ENCODE data around the gene IL3RA.

Gene IL3RA

DNA sequence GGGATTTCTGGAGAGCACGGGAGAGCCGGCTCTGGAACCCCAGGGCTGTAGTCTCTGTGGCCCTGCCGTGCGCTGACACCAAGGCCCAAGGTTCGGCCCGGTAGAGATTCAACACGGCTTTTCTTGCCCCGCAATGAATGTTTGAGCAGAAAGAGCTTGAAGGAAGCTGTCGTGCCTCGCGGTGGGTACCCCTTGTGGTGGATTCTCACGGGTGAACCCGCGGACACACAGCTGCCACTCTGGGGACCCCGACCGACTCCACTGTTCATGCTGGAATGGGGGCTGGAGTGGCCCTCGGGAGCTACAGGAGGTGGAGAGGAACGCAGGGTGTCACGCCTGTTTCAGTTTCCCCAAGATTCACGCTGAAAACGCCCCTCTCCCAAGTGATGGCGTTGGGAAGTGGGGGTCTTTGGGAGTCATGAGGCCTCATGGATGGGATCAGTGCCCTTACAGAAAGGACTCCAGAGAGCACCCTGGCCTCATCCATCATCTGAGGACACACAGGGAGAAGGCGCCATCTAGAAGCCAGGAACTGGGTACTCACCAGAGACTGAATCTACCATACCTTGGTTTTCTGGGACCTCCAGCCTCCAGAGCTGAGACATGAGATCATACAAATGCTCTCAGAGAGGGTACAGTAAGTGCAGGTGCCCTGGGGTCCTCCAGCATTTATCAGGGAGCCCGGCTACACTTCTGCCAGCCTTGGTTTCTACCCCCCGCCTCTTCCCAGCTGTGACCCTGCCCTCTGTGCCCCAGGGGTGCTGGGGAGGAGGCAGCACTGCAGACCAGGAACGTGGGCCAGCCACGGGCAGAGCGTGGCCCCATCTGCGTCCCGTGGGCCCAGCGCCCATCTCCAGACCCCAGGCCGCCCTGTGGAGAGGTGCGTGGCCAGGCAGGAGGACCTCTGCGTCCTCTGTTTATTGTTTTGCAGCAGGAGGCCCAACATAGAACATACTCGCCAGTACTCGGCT lies 49.0 kb downstream of the IL3RA start:
- H3K4me3 Mint-ChIP-seq, result no peak overlapping the region
- H3K36me3 Mint-ChIP-seq (ENCODE audit: low read depth), result peaks cover 60% of the 10 kb centered on the region
- H3K4me1 Mint-ChIP-seq, result peaks cover 28% of the 10 kb centered on the region
- no peak overlapping the region for H3K27ac Mint-ChIP-seq
- no peaks in the 10 kb centered on the region for H3K27me3 Mint-ChIP-seq
- no peak for ATAC-seq
- DNase-seq, result no peak
- no peaks in the 10 kb centered on the region for H3K9me3 Mint-ChIP-seq

DNA sequence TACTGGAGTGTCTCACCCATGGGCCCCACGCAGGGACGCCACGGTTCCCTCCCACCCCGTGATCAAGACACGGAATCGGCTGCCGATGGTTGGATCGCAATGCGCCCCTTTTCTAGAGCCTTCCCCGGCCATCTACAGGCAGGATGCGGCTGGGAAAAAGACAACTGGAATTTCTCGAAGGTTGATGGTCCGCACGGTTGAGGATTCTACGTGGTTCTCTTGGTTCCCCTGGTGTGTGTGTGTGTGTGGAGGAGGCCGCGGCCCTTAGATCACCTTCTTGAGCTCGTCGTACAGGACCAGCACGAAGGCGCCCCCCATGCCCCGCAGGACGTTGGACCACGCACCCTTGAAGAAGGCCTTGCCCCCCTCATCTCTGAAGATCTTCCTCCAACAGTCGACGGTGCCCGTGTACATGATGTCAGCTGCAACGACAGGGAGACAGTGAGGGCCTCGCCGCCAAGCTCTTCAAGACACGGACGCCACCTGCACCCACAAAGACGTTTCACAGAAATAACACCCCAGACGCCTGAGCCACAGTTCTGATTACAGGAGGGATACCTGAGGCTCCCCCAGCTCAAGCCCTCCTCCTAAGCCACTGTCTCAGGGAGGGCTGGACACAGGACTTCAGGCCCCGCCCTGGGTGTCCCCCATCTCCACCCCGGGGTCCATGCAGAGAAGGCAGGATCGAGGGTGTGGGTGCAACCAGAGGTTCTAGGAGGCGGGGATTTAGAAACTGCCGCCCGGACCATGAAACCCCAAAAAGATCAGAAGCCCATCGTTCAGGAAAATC lies 49.9 kb downstream of the IL3RA start:
- no peak overlapping the region for H3K4me3 Mint-ChIP-seq
- H3K4me1 Mint-ChIP-seq, result peaks cover 37% of the 10 kb centered on the region
- no peaks in the 10 kb centered on the region for H3K27me3 Mint-ChIP-seq
- no peaks in the 10 kb centered on the region for H3K9me3 Mint-ChIP-seq
- peak overlapping the region; percentile 54 for H3K27ac Mint-ChIP-seq
- DNase-seq, result no peak
- no peak for ATAC-seq
- peaks cover 69% of the 10 kb centered on the region for H3K36me3 Mint-ChIP-seq (ENCODE audit: low read depth)

GRCh38 chrX:1387141-1387776 lies 50.7 kb downstream of the IL3RA start:
- Mint-ChIP-seq H3K9me3 (no peaks in the 10 kb centered on the region), H3K4me3 (no peak overlapping the region), H3K4me1 (peaks cover 37% of the 10 kb centered on the region), H3K27ac (no peak overlapping the region), H3K27me3 (no peaks in the 10 kb centered on the region), H3K36me3 (ENCODE audit: low read depth) (peaks cover 69% of the 10 kb centered on the region)
- DNase-seq, result no peak
- no peak for ATAC-seq

- ATAC-seq (no peak), DNase-seq (no peak)
- H3K4me1 Mint-ChIP-seq, result peaks cover 44% of the 10 kb centered on the region
- no peaks in the 10 kb centered on the region for H3K27me3 Mint-ChIP-seq
- peak overlapping the region; percentile 89 for H3K4me3 Mint-ChIP-seq
- no peaks in the 10 kb centered on the region for H3K9me3 Mint-ChIP-seq
- H3K36me3 Mint-ChIP-seq (ENCODE audit: low read depth), result peaks cover 65% of the 10 kb centered on the region
- peak overlapping the region; percentile 76 for H3K27ac Mint-ChIP-seq
Measured at GRCh38 chrX:1388651-1389050, 52.1 kb downstream of the IL3RA start.

DNA sequence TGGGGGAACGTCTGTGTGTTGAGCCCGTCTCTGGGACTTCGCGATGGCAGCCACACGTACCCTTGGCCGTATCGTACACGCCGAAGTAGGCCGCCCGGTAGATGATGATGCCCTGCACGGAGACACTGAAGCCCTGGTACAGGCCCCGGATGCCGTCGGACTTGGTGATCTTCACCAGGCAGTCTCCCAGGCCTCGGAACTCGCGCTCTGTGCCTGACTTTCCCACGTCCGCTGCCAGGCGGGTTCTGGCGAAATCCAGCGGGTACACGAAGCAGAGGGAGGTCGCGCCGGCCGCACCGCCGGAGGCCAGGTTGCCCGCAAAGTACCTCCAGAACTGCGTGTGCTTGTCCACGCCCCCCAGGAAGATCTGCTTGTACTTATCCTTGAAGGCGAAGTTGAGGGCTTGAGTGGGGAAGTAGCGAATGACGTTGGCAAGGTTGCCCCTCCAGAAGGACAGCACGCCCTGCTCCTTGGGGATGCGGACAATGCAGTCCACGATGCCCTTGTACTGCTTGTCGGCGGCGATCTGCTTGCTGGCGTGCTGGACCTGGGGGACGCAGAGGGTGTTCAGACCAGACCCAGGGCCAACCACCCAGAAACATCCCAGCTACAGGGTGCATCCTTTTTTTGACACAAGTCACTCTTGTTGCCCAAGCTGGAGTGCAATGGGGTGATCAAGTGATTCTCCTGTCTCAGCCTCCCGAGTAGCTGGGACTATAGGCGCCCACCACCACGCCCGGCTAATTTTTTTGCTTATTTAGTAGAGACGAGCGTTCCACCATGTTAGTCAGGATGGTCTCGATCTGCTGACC lies 52.8 kb downstream of the IL3RA start:
- DNase-seq (no peak), ATAC-seq (no peak)
- no peaks in the 10 kb centered on the region for H3K27me3 Mint-ChIP-seq
- peaks cover 62% of the 10 kb centered on the region for H3K36me3 Mint-ChIP-seq (ENCODE audit: low read depth)
- H3K9me3 Mint-ChIP-seq, result no peaks in the 10 kb centered on the region
- peak overlapping the region; percentile 76 for H3K27ac Mint-ChIP-seq
- peaks cover 50% of the 10 kb centered on the region for H3K4me1 Mint-ChIP-seq
- peak overlapping the region; percentile 89 for H3K4me3 Mint-ChIP-seq

DNA sequence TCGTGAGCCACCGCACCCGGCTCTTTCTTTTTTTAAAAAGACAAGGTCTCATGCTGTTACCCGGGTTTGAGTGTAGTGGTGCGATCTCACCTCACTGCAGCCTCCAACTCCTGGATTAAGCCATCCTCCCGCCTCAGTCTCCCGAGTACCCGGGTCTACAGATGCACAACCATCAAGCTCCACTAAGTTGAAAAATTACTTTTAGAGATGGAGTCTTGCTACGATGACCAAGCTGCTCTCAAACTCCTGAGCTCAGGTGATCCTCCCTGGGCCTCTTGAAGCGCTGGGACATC lies 53.4 kb downstream of the IL3RA start:
- no peaks in the 10 kb centered on the region for H3K9me3 Mint-ChIP-seq
- H3K36me3 Mint-ChIP-seq (ENCODE audit: low read depth), result peaks cover 58% of the 10 kb centered on the region

GRCh38 chrX:1390621-1391369 lies 54.2 kb downstream of the IL3RA start:
- H3K4me3 Mint-ChIP-seq, result peak overlapping the region; percentile 89
- H3K27me3 Mint-ChIP-seq, result no peaks in the 10 kb centered on the region
- H3K27ac Mint-ChIP-seq, result peak overlapping the region; percentile 92
- no peak for DNase-seq
- H3K4me1 Mint-ChIP-seq, result peaks cover 62% of the 10 kb centered on the region
- no peaks in the 10 kb centered on the region for H3K9me3 Mint-ChIP-seq
- ATAC-seq, result no peak
- H3K36me3 Mint-ChIP-seq (ENCODE audit: low read depth), result peaks cover 61% of the 10 kb centered on the region

More for the DNA sequence above, 53.4 kb downstream of the IL3RA start:
- no peak for DNase-seq
- ATAC-seq, result no peak
- peak overlapping the region; percentile 92 for H3K27ac Mint-ChIP-seq
- H3K4me3 Mint-ChIP-seq, result peak overlapping the region; percentile 89
- H3K27me3 Mint-ChIP-seq, result no peaks in the 10 kb centered on the region
- H3K4me1 Mint-ChIP-seq, result peaks cover 54% of the 10 kb centered on the region

DNA sequence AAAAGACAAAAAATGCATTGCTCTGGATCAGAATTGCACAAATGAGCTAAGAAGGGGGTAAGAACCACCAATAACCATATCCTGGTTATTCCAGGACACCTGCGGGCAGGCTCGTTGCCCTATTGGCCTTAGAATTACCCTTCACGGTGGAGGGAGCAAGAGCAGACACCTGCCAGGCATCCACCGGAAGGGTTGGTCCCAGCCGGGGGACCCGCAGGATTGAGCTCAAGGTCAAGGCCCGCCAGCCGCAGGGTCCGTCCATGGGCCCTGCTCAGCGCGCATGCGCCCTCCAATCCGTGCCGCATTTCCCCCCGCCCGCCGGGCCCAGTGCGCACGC lies 54.8 kb downstream of the IL3RA start:
- peaks cover 66% of the 10 kb centered on the region for H3K4me1 Mint-ChIP-seq
- H3K27ac Mint-ChIP-seq, result peak overlapping the region; percentile 92
- no peaks in the 10 kb centered on the region for H3K9me3 Mint-ChIP-seq
- H3K36me3 Mint-ChIP-seq (ENCODE audit: low read depth), result peaks cover 62% of the 10 kb centered on the region
- no peaks in the 10 kb centered on the region for H3K27me3 Mint-ChIP-seq
- DNase-seq (peak; percentile 96), ATAC-seq (no peak)
- peak overlapping the region; percentile 89 for H3K4me3 Mint-ChIP-seq

GRCh38 chrX:1391707-1392375 lies 55.3 kb downstream of the IL3RA start, which contains the start of gene SLC25A6:
Gene SLC25A6 (minus strand): TSS chrX:1392113. CDS start chrX:1392009, 104 bp downstream.
- Mint-ChIP-seq H3K27ac (peak within 1 kb of the TSS; percentile 92), H3K4me3 (peak within 1 kb of the TSS; percentile 89), H3K9me3 (no peaks in the 10 kb centered on the region), H3K4me1 (peaks cover 63% of the 10 kb centered on the region), H3K27me3 (no peaks in the 10 kb centered on the region), H3K36me3 (ENCODE audit: low read depth) (peaks cover 57% of the 10 kb centered on the region)
- ATAC-seq, result peak; percentile 97
- peak; percentile 100 for DNase-seq

- peak; percentile 60 for DNase-seq
- Mint-ChIP-seq H3K27ac (peak overlapping the region; percentile 92), H3K4me1 (peaks cover 63% of the 10 kb centered on the region), H3K9me3 (no peaks in the 10 kb centered on the region), H3K27me3 (no peaks in the 10 kb centered on the region), H3K4me3 (peak overlapping the region; percentile 89), H3K36me3 (ENCODE audit: low read depth) (peaks cover 54% of the 10 kb centered on the region)
- ATAC-seq, result peak; percentile 26
Measured at GRCh38 chrX:1392376-1393068, 55.9 kb downstream of the IL3RA start.

GRCh38 chrX:1393871-1394615 lies 57.5 kb downstream of the IL3RA start:
- ATAC-seq (no peak), DNase-seq (no peak)
- H3K9me3 Mint-ChIP-seq, result no peaks in the 10 kb centered on the region
- peaks cover 48% of the 10 kb centered on the region for H3K4me1 Mint-ChIP-seq
- H3K27me3 Mint-ChIP-seq, result no peaks in the 10 kb centered on the region
- peaks cover 40% of the 10 kb centered on the region for H3K36me3 Mint-ChIP-seq (ENCODE audit: low read depth)
- peak overlapping the region; percentile 89 for H3K4me3 Mint-ChIP-seq
- peak overlapping the region; percentile 79 for H3K27ac Mint-ChIP-seq

All from activated naive CD8-positive, alpha-beta T cell treated with anti-CD3 and anti-CD28 coated beads, Interleukin-2, amount 50 U/mL, for 24 hours (primary cell).